ENCODE data around the gene ERCC6L2.

The ERCC6L2 gene

DNA sequence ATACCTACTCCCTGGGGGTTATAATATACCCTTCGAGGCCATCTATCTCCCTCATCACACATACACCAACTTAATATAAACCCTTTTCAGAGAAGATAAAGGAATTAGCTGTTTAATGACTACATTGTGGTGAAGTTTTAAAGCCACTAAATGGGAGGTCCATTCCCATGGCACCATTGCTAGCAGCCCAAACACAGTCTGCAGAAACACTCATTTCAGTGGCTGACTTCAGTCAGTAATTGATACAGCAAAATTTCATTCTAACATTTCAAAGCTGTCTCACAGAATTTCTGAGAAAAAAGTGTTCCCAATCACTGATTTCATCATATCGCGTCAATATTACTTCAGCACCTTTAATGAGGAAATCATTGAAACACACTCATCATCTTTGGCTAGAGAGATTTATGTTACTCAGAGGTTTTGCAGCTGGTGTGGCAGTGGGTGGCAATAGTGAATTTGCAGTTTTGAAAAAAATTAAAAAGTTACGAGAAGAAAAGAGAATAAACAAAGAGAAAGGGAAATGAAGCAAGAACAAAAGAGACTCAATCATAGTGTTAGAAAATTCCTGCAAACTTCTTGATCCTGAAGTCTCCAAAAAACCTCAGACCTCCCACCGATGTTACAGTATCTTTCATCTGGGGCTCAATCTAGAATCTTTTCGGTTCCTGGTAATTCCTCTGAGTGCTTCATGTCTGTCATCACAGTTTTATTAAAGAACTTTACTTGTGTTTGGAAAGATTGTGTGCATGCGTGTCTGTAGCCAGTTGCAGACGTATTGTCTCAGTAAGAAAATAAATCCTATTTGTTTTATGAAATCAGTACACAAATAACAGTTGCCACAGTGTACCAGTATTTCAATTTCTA is 105.0 kb downstream of the ERCC6L2 start:
- no peak for DNase-seq (ENCODE audit: low read depth in 2 of 2)

DNA sequence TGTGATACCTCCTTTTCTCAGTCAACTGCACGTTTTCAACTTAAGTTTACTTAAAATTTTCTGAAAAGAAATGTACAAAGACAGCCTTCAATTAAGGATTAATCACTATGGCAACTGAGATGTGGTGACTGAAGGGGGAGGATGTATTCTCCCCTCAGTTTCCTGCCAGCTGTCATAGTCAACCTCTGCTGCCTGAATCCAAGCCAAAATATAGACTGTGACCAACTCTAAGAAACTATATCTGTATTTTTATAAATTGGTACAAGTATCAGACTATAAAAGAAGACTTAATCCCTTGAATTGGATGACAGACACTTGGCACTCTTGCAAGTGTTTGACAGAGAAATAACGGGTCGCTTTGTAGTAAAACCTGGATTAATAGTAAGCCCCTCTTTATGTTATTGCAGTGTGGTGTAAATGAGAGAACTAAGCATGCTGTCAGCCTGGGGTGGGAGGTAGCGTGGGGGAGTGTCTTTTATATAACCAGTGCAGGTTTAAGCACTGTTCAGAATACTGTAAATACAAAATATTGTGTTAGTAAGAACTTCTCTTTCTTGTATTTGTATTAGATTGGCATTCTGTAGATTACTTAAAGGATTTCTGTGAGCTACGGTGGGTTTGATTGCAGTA is 106.4 kb downstream of the ERCC6L2 start:
- no peak for DNase-seq (ENCODE audit: low read depth in 2 of 2)

- DNase-seq (ENCODE audit: low read depth in 2 of 2), result no peak
These were observed 110.1 kb downstream of the ERCC6L2 start for GRCh38 chr9:95985440-95986055.

GRCh38 chr9:95989297-95989696 is 113.8 kb downstream of the ERCC6L2 start:
- no peak for DNase-seq (ENCODE audit: low read depth in 2 of 2)

DNA sequence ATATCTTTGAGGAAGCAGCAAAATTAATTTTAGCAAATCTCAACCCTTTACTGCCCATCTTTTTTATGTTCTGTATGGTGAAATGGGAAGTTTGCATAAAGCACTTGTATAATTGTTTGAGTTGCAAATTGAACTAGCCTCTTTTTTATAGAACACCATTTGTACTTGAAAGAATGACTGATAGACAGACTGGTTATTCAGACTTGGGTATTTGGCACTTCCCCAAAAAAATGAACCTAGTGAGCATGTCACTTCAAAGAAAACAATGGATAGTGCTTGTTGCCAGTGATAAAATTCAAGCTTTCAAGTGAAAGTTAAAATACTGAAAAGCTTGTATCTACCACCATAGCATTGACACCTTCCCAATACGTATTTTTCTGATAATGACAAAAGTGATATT is 115.8 kb downstream of the ERCC6L2 start:
- no peak for DNase-seq (ENCODE audit: low read depth in 2 of 2)

GRCh38 chr9:95992536-95992935 is 117.0 kb downstream of the ERCC6L2 start:
- DNase-seq (ENCODE audit: low read depth in 2 of 2), result no peak

DNA sequence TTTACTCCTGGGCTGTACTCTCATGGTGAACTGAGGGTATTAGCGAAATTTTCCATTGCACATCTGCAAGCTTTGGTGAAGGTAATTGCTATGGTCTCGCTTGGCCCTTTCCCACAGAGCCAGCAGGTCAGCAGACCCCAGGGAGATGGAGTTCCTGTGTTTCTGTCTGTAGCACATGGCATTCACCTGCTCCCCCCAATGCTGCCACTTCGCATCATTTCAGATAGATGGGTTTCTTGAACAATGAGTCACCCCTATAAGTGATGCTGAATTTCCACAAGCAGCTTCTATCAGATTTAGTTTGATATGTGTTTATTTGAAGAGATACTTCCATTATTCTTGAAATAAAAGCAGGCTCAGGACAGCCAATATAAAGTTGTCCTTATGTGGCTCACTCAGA is 117.8 kb downstream of the ERCC6L2 start:
- DNase-seq (ENCODE audit: low read depth in 2 of 2), result no peak

DNA sequence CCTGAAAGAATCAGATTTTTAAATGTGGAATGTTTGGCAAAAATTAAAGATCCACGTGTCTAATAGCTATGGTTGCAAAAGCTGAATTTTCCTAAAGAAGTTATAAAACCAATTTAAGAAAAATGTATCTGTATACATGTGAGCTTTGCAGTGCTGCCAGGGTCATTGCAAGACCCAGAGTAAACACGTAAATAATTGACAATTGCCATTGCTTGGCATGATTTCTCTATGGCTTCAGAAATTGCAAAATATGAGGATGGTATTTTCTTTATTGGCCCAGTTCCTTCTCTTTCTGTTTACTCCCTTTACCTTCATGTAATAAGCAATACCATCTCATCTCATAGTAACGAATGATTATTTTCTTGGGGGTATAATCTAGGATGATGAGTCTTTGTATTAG is 123.9 kb downstream of the ERCC6L2 start:
- no peak for DNase-seq (ENCODE audit: low read depth in 2 of 2)

DNA sequence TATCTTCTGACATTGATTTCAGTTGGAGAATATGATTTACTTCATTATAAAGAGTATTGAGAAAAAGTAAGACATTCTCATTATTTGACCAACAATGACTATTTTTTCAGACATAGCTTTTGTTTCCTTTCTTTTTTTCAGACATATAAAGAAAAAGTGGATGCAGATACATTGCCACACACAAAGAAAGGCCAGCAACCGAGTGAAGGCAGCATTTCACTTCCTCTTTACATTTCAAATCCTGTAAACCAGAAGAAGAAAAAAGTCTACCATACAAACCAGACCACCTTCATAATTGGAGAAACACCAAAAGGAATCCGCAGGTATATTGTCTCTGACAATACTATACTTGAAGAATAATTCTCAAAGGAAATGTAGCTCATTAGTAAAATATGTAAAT is 128.9 kb downstream of the ERCC6L2 start:
- DNase-seq (ENCODE audit: low read depth in 2 of 2), result no peak

- no peak for DNase-seq (ENCODE audit: low read depth in 2 of 2)
These were observed 130.9 kb downstream of the ERCC6L2 start for GRCh38 chr9:96006296-96006879.

GRCh38 chr9:96006961-96007360 is 131.5 kb downstream of the ERCC6L2 start:
- no peak for DNase-seq (ENCODE audit: low read depth in 2 of 2)

- no peak for DNase-seq (ENCODE audit: low read depth in 2 of 2)
These were observed 133.2 kb downstream of the ERCC6L2 start for GRCh38 chr9:96008502-96009222.

DNA sequence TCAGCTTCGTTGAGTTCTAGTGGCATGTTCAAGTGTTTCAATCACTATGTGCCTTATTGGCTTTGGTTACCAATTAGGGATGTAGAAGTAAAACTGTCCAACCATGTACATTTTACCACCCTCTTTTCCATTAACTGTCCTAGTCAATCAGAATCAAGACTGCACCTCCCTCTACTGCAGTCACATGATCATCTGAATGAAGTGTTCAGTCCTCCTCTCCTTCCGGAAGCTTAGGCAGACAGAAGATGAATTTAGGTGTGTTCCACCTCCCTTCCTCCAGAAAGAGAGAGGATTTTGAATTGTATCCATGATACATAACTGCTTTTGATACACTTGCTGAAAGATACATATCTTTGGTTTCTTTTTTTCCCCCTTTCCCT is 133.7 kb downstream of the ERCC6L2 start:
- no peak for DNase-seq (ENCODE audit: low read depth in 2 of 2)

- no peak for DNase-seq (ENCODE audit: low read depth in 2 of 2)
These were observed 134.4 kb downstream of the ERCC6L2 start for GRCh38 chr9:96009690-96010472.

- no peak for DNase-seq (ENCODE audit: low read depth in 2 of 2)
These were observed 138.6 kb downstream of the ERCC6L2 start for GRCh38 chr9:96014078-96014477.

GRCh38 chr9:96015876-96016686 is 140.6 kb downstream of the ERCC6L2 start:
- no peak for DNase-seq (ENCODE audit: low read depth in 2 of 2)

Measured in stimulated activated CD4-positive, alpha-beta T cell treated with anti-CD3 and anti-CD28 coated beads, Interleukin-1b, Interleukin-23, amount 100 ng/mL, for 4 hours (primary cell).